Hematopoietic multipotent progenitor cell treated with erythropoietin and hydrocortisone succinate and interleukin-3 and kit ligand, for 15 days (in vitro differentiated cells): Measurements from ENCODE around the gene STK39.

Source experiments
- DNase-seq: peaks from one replicate; pipeline ENCODE4 v3.0.0-alpha.2; 2015; ENCODE audit warnings: low spot score

Gene STK39

GRCh38 chr2:168003876-168004275 lies 243.5 kb downstream of the STK39 start:
- no peak for DNase-seq

GRCh38 chr2:168002021-168002553 lies 245.3 kb downstream of the STK39 start:
- no peak for DNase-seq

DNA sequence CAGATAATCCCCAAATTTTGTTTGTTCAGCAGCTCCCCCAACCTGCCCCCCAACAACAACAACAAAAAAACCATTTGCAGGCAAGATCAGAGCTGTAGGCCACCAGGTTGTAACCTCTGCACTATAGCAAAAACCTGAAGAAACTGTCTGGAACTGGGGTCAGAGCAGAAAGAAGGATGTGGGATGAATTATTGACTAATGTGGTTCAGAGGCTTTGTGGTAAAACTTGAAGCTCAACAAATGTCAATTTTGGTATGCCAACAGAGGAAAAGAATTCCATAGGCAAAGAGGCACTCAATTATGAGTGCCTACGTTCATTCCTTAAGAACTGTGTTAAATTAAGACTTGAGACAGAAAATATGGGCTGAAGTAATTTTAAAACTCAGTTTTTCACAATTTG lies 255.1 kb downstream of the STK39 start:
- no peak for DNase-seq

- no peak for DNase-seq
These were observed 257.3 kb downstream of the STK39 start for GRCh38 chr2:167990062-167990461.

GRCh38 chr2:167988296-167988695 lies 259.1 kb downstream of the STK39 start:
- no peak for DNase-seq

GRCh38 chr2:167987558-167987957 lies 259.8 kb downstream of the STK39 start:
- DNase-seq: no peak

DNA sequence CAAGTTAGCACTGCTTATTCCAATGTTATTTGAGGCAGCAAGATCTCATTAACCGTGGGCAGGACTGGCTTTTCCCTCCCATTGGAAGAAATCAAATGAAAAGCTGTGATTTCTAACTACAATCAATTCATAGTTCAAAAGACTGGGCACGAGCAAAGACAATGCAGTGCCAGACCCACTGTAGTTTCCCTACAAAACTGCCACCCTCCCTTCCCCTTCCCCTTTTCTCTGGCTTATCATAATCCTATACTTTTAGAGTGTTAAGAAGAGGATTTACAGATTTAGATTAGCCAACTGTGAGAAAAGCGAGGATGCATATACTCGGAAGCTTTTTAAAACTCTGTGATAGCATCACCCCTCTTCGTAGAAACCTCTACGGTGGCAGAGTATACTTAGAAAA lies 260.4 kb downstream of the STK39 start:
- no peak for DNase-seq

DNA sequence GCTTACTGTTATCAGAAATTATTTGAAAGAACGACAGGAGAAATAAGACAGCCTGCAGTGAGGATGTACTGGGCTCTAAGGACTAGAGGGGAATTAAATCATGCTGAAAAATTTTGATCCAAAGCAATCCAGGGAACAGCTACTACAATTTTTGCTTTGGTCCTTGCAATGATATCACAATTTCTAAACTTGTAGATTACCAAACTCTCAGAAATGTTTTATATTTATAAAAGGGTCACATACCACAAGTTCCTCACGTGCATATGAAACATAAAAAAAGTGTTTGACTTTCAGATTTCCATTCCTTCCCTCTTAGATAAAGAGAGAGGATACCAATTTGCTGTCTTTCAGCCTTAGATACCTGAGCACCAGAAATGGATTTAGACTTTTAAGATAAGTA lies 261.2 kb downstream of the STK39 start:
- DNase-seq: no peak

- no peak for DNase-seq
These were observed 265.4 kb downstream of the STK39 start for GRCh38 chr2:167981945-167982344.

DNA sequence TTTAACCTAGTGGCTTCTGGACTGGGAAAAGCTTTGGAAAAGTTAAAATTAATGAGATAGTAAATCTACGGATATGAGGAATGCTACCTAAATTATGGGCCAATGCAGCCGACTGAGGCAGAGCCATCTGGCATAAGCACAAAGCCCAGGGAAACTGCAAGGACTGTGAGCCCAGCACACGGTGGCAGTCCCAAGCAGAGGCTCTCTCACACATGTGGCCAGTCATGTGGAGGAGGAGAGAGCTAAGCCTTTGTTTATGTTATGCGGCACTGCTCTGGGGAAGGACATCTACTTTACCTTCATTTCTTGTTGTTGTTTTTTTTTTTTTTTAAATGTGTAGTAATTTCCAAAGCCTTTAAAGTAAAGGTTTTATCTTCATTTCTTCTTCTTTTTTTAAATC lies 267.0 kb downstream of the STK39 start:
- DNase-seq: no peak

GRCh38 chr2:167972746-167973145 lies 274.6 kb downstream of the STK39 start:
- no peak for DNase-seq

GRCh38 chr2:167972020-167972419 lies 275.4 kb downstream of the STK39 start:
- no peak for DNase-seq

DNA sequence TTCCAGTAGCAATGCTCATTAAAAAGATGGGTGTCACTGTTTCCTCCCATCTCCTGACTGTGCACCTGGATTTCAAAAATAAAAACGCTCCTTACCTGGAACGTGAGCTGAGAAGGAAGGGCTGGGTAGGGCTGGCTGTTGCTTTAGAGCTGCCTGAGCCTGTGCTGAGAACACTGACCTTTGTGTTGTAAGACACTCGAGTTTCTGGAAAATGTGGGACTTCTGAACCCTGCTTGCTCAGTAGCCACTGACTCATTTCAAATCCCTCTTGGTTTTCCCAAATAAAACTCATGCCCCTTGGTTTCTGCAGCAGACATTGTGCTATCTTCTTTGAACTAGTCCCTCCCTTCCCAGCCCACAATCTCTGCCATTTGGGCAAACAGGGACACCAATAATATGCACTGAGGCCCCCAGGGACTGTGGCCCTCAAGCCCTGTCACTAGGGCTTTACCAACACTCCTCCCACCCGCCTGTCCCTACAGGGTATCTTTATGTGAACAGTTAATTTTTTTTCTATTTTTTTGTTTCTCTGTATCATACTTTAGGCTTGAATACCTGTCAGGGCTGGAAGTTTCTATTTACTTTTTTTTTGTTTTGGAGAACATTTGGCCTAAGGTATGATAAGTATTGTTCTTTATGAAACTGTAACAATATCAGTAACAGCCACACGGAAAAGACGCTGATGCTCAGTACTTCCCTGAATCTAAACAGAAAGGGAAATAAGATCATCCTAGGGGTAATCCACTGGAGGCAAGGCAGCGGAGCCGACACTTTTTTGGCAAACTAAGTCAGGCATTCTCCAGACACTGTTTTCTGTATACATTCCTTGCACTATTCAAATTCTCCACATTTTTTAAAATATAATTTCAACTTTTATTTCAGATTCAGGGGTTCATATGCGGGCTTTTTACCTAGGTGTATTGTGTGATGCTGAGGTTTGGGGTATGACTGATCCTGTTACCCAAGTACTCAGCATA lies 280.2 kb downstream of the STK39 start:
- DNase-seq: no peak

- no peak for DNase-seq
These were observed 281.3 kb downstream of the STK39 start for GRCh38 chr2:167965907-167966761.

GRCh38 chr2:167964650-167965413 lies 282.6 kb downstream of the STK39 start:
- no peak for DNase-seq

- no peak for DNase-seq
These were observed 283.3 kb downstream of the STK39 start for GRCh38 chr2:167963899-167964649.

DNA sequence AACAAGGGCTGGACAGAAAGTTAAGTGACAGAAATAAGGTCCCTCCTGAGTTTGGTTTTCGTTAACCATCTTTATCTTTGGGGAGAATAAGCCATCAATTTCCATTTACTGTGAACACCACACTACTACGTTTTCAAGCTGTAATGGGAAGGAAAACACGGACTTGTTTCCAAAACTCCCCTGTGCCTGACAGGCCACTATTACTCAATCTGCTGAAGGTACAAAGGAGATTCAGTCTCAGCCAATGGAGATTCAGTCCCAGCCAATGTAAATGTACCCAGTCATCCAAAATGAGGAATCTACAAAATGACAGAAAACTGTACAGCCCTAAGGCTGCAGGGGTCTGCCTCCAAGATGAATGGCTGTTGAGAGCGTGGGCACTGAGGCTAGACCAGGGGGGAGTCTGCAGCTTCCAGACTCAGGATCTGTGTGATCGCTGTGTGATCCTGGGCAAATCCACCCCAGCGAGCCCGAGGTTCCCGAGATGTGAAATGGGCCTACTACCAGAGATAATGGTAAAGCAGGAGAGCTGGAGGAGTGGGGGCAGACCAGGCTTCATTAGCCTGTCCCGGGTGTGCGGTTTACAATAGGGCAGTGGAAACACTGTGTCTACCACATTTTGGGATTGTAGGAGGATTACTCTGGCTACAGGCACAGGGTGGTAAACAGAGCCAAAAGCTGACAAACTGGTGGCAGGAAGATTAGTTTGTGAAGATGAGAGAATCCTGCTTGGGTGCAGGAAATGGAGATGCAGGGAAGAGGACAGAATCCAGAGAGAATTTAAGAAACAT lies 284.8 kb downstream of the STK39 start:
- DNase-seq: no peak

- DNase-seq: no peak
These were observed 285.8 kb downstream of the STK39 start for GRCh38 chr2:167961536-167962048.

GRCh38 chr2:167960089-167960747 lies 287.2 kb downstream of the STK39 start:
- DNase-seq: no peak

DNA sequence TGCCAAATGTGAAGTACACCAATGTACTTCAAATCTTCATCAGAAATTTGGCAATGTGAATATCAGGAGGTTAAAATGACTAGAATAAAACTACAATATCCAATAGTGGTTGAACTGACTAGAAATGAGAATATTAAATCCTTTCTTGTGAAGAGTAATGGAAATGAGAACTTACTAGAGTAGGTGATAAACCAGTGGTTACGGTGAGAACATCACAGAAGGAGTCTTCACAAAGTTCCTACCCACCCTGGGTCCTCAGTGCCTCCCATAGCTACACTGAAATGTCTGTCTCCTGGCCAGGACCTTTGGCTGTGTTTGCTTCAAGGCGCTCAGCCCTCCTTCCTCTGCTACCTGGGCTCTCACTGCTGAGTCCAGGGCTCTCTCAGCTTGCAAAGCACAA lies 289.7 kb downstream of the STK39 start:
- DNase-seq: no peak
